Left cardiac atrium (tissue), 4 donors: Measurements from ENCODE around the gene WWOX. TPM values are rescaled to one million over a fixed set of nuclear protein-coding genes. Genes with fewer than 3 reads are reported as not detected.
A peak's percentile ranks its signal among the peaks of the same experiment; 100 is the strongest.

Experiments
- ATAC-seq, 2 donors: fragments of 200-7000 bp; cut with Tn5 transposase; one replicate each; pipeline ENCODE4 v1.9.1; 2020; ENCODE audit warnings: mild to moderate bottlenecking in 2 of 2, moderate library complexity in 2 of 2
- DNase-seq: peaks from one replicate; pipeline ENCODE4 v3.0.0-alpha.2; 2020
- intact Hi-C, 2 donors: fragments of 100-400 bp; cut with DNase I; formaldehyde crosslinking; loops; one replicate each; pipeline versions ENCODE4 v1.14.1 to v1.15.1; 2022 to 2023
- total RNA-seq, 2 donors: library from RNA; stranded (reverse); fragmentation: NEBNext Ultra II Directional; extraction: Animal tissue kit (Norgen Biotek cat#: 25700); gene quantifications; one replicate each; pipeline ENCODE4 v1.2.1, GENCODE V29; 2021
- donor health status: DM: no; HTN: yes; CAD: no.
- donor health status: DM: no; HTN: yes; CAD: no; lungs with severe emphysema.
- donor health status: DM: yes; HTN: yes; CAD: no.
- donor health status: Dilated cardiomyopathy.

WWOX gene
- total RNA-seq, 2 donors from 2014 or later = 7.6 to 8.6 TPM

- no peak for DNase-seq
- no peak for ATAC-seq
- intact Hi-C loops = no loop called here
Observed at GRCh38 chr16:78879011-78879410, 779.6 kb downstream of the WWOX start.

DNA sequence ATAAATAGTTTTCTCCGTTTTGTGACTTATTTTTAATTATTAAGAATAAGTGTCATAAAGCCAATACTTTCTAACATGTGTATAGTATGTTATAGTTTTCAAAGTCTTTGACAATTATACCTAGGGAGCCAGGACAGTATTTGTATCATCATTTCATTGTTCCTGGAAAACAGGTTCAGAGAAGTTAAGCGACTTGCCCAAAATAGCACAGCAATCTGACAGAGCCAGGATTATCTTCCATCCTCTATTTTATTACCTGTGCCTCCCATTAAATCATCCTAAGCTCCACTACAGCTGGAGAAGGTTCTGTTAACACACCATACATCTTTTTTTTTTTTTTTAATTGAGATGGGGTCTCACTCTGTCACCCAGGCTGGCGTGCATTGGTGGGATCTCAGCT, 782.7 kb downstream of the WWOX start:
- DNase-seq = no peak
- ATAC-seq = no peak
- intact Hi-C loops = no loop called here

GRCh38 chr16:78882751-78883150, 783.3 kb downstream of the WWOX start:
- no peak for DNase-seq
- ATAC-seq = no peak
- intact Hi-C loops = no loop called here

GRCh38 chr16:78884204-78884603, 784.8 kb downstream of the WWOX start:
- ATAC-seq = no peak
- intact Hi-C loops = no loop called here
- DNase-seq = no peak

- no peak for ATAC-seq
- intact Hi-C loops = no loop called here
- DNase-seq = no peak
Observed at GRCh38 chr16:78889346-78889745, 789.9 kb downstream of the WWOX start.

DNA sequence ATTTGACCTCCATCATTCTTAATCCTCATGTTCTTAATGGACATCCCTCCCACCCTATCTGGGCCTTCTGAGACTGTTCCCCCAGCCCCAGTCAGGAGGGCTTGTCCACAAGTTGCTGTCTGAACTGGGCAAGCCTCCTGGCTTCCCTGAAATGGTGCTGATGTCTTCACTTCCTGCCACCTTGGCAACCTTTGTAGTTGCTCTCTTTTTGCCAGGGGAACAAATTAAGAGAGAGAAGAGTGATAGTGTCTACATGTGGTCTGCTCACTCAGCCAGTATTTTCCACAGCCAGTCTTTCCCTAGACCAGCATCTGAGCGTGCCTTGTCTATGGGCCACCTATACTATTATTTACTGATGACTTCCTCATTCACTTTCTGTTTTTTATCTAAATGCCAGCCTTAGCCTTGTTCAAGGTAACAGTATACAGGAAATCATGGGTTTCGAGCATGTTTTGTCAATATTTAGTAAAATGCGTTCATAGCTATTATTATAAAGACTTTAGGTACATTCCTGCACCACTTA, 791.0 kb downstream of the WWOX start:
- DNase-seq (no peak), ATAC-seq (no peak)
- intact Hi-C loops = no loop called here

- intact Hi-C loops = no loop called here
- DNase-seq (no peak), ATAC-seq (peak in 1 of 2 donors; percentile 67)
Observed at GRCh38 chr16:78892951-78893733, 793.7 kb downstream of the WWOX start.

DNA sequence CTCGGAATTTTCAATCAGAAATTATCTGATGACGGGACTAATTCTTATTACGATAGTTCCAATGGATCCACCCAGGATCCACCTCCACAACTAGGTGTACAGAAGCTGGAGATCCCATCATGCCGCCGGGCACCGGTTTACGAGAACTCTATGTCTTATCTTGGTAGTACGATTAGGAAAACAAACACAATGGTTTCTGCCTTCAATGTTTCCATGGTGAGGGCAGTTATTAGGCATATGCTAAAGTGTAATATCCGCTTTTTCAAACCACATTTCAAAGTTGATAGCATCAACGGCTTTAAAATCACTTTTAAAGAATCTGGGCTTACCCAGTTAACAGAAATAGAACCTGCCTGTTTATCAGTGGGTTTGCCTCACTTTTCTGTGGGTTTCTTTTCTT, 795.4 kb downstream of the WWOX start:
- ATAC-seq (no peak), DNase-seq (no peak)
- intact Hi-C loops = no loop called here

DNA sequence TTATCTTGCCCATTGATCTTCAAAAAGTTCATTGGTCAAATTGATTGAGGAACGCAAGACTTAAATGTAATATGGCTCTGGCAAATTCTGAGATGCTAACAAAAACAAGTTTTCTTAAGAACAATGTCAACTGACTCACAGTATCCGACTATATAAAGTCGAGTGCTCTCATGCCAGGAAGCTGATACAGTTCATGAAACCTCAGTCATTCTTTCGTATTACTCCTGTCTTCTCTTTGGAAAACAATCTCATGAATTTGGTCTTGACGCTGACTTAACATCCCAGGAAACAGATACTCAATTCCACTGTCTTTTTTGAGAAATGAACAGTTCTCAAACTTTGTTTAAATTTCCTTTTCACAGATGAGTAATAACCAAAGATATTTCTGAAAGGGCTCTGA, 796.2 kb downstream of the WWOX start:
- ATAC-seq = no peak
- intact Hi-C loops = no loop called here
- no peak for DNase-seq

DNA sequence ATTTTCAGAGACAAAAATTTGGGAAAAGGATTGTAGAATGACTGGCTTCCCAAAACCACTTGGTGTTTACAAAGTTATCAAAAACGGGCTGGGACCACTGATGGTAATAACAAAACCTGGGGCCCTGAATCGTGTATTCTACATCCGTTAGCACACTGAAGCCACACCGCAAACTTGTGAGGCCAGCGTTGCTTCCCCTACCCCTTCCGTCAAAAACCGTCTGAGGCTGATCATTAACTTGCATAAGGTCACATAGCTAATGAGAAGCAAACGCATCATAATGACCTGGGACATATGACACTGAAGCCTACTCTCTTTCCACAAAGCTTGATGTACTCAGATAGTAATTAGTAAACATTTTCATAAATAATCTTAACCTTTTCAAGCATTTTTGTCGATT, 796.8 kb downstream of the WWOX start:
- no peak for ATAC-seq
- DNase-seq = no peak
- intact Hi-C loops = no loop called here

DNA sequence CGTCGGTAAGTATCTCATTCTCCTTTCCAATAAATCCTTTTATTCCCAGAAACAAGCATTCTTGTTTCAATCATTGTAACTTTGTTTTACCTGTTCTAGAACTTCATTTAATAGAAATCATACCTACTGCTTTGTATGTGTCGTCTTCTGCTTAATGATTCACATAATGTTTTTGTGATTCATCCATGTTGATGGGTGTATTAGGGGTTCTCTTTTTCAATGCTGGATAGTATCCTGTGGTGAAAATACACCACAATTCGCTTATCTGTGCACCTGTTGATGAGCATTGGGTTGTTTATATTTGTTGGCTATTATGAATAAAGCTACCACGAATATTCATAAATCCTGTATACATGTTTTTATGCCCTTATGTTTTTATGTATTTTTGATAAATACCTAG, 797.8 kb downstream of the WWOX start:
- intact Hi-C loops = no loop called here
- ATAC-seq (no peak), DNase-seq (no peak)

GRCh38 chr16:78900044-78900811, 800.8 kb downstream of the WWOX start:
- intact Hi-C loops = no loop called here
- no peak for DNase-seq
- no peak for ATAC-seq

DNA sequence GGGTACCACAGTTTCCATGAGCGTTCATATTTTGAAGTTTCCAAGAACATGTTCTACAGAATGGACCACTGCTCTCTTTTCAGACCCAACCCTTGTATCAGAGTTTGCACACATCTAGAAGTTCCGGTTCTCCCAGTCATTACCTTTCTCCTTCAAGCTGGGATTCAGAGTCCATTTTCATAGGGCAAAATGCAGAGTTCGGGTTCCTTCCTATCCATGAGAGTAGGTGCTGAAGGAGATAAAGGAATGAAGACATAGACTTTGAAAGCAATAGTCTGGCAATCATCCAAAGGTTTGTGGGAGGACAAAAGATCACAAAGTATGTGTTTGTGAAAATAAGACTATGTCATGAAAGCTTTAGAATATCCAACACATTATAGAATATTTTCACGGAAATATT, 801.5 kb downstream of the WWOX start:
- intact Hi-C loops = no loop called here
- DNase-seq = no peak
- ATAC-seq = no peak

DNA sequence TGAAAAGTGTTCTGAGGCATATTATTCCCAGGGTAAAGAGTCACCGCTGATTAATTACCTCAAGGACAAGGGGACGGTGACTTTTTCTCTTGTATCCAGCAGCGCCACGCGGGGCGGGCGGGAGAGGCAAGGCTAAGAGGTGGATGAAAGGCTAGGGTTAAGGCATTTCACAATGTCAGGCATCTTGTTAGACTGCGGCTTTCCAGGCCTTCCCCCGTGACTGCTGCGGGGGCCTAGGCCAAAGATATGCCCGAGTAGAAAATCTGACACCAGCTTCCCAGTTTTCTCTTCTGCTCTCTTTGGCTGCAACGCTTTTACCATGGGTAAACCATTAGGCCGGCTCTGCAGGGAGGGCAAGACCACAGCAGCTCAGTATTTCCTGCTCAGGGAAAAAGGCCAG, 802.9 kb downstream of the WWOX start:
- DNase-seq (no peak), ATAC-seq (no peak)
- intact Hi-C loops = no loop called here

DNA sequence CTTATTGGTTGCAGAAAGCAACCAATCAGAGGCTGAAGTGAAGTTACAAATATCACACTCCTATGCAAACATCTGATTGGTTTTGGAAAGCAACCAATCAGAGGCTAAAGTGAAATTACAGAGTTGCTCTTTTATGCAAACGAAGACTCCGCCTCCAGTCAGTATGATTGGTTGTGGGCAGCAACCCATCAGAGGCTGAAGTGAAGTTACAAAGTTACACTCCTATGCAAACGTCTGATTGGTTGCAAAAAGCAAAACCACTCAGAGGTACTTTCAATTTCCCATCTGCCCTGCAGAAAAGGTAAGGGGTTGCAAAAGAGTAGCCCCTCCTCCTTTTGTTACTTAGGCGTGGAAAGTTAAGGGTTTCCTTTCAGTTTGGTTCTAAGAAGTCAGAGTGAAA, 803.8 kb downstream of the WWOX start:
- intact Hi-C loops = no loop called here
- DNase-seq (no peak), ATAC-seq (no peak)

DNA sequence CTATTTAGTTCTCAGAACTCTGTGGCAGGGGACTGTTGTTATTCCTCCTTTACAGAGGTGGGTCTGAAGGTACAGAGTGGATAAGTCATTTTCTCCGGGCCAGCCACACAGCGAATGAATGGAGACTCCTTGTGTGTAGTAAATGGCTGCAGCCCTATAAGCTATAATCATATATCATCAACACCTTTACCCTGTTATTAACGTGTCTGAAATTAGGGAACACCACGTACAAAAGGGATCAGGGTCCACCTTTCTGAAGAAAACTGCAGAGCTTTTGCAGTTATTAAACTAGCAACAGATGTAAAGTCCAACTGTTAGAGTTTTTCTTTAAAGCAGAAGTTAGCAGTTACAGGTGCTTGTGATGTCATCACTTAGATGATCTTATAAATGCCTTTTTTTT, 804.4 kb downstream of the WWOX start:
- no peak for ATAC-seq
- DNase-seq = no peak
- intact Hi-C loops = no loop called here

GRCh38 chr16:78906135-78906534, 806.7 kb downstream of the WWOX start:
- DNase-seq = no peak
- no peak for ATAC-seq
- intact Hi-C loops = no loop called here

GRCh38 chr16:78909226-78909625, 809.8 kb downstream of the WWOX start:
- DNase-seq (no peak), ATAC-seq (no peak)
- intact Hi-C loops = no loop called here

DNA sequence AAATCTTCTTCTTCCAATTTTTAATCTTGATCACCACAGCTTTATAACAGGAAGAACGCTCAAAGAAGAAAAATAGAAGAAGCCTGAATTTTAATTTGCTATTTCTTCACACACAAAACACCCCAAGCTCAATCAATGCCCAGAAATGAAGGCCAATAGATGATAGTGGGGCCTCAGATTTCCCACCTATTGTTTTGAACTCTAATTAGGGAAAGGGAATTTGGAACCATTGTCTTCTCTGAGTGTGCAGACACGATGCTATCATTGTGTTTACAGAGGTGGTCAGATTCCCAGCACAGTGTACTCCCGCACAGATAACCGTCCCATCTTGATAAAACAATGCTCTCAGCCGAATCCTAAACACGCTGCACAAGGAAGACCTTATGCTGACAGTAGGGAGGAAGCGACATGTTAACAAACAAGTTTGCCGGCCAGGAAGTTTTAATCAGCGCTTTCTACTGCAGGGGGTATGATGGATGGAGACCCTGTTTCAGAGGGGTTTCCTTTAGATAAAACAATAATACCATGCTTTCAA, 816.4 kb downstream of the WWOX start:
- ATAC-seq = no peak
- intact Hi-C loops = no loop called here
- DNase-seq = no peak

DNA sequence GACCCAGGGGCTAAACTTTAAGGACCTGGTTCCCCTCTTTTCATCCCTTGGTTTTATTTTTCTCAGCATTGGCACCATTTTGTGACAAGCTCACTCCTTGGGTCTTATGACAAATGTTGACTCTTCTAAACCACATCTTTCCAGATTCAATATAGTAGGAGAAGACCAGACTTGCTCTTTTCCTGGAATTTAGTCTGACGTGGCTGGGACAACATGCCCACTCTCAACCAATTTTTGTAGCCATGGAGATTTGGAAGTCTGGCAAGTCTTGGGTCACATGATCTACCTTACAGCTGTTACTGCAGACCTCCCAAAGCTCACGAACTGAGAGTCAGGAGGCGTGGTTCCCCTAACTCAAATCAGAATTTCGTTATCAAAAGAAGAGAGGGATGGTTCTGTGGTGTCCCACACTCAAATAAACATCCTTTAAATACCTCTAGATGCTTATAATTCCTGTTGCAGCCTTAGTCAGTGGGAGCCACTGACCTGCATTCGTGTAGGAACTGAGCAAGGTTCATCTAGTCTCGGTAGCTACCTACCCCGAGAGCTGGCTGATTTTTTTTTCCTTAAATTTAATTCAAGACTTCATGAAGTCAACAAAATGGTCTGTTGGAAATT, 817.6 kb downstream of the WWOX start:
- DNase-seq (no peak), ATAC-seq (no peak)
- intact Hi-C loops = no loop called here
